ENCODE measurements around the gene SEC61A2.

SEC61A2 gene

DNA sequence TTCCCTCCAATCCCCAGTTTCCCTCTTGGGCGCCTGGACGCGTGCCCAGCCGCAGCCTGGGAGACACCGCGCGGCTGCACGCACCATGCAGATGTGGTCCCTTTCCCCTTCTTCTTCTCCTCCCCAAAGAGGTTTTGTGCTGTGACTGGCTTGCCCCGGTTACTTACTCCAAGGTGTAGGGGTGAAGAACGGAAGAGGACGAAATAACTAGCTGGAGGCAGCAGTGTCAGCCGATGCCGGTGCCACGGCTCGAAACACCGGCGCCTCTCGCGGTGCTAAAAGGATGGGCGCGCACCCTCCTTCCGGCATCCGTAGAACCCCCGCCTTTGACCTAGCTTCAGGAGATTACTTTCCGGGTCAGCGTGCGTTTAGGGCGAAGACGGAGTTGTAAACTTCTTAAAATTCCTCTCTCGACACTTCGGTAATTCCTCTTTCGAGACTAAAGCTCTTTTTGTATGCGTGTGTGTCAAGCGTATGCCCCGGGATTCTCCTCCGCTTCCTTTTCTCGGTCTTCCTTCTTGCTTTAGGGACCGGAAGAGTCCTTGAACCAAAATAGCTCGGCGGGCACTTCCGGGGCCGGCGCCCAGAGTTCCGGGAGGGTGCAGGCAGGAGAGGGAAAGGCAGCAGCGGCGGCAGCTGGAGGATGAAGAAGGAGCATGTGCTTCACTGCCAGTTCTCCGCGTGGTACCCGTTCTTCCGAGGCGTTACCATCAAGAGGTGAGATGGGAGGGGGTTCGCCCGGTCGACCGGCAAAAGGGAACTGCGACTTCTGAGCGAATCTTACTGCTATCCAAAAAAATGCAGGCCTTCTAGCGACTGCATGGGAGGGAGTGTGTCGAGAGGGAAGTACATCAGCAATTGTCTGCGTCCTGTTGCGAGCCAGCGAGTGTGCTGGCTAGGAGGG, 66.4 kb downstream of the SEC61A2 start, which contains the start of the genes CDC123 and NUDT5:
CDC123 (plus strand) TSS at position 586 of the 904 bp plus-strand sequence; CDS start at position 644, 58 bp downstream.
NUDT5 (minus strand) TSS at position 289 of the 904 bp plus-strand sequence. CDS start 9,600 bp downstream, outside the sequence.
- in situ Hi-C loops (cut with MboI; ENCODE audit: low sequenced_read_pairs) = no loop called here

DNA sequence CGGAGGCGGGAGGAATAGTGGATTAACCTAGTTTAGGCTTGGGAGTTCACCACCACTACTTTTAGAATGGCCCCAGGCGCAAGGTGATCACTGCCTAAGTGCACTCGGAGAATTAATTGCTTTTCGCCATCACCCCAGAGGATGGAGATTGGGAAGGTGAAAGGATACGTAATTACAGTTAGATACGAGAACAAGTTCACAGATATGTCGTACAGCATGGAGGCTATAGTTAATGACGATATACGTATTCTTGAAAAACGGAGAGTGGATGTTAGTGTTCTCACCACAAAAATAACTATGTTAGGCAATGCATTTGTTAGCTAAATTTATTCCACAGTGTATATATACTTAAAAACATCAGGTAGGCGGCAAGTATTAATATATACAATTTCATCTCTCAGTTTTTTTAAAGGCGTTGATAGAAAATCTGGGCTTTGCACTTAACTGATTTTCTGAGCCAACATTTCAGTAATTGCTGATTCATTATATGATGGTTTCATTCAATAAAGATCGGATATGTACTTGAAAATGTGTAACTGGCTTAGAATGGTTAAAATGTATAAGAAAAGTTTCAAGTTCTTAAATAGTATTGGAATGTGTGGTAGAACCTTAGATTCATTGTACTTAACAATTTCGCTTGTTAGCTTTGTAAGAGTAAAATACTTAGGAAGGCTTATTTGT, 67.2 kb downstream of the SEC61A2 start:
- in situ Hi-C loops (cut with MboI; ENCODE audit: low sequenced_read_pairs) = no loop called here

DNA sequence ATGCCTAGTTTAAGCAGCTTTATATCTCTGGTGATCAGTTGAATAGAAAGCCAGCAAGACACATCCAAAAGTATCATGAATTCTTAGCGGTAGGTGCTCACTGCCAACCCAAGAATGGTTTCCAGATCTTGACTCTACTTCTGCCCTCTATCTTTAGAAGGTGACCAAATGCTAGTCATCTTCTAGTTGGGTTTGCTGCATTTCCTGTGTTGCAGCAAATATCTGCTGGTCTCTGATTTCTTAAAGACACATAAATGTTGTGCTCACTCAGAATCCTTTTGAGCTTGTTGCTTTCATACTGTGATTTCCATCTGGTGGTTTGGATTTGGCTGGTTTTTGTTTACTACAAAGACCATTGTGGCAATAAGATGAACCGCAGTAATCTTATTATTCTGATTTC, 68.7 kb downstream of the SEC61A2 start:
- in situ Hi-C loops (cut with MboI; ENCODE audit: low sequenced_read_pairs) = no loop called here

DNA sequence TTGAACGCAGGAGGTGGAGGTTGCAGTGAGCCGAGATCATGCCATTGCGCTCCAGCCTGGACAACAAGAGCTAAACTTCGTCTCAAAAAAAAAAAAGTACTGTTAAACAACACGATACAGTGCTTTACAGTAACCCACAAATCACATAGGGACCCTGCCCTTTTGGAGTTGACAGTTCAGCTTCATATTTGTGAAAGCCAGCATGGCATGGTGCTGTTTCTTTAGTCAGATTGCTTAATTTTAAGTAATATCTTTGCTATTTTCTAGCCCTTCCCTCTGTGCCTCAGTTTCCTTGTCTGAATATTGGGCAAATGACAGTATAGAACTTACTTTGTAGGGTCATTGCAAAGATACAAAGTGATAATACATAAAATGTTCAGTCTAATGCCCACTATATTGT, 71.4 kb downstream of the SEC61A2 start:
- in situ Hi-C loops (cut with MboI; ENCODE audit: low sequenced_read_pairs) = no loop called here

DNA sequence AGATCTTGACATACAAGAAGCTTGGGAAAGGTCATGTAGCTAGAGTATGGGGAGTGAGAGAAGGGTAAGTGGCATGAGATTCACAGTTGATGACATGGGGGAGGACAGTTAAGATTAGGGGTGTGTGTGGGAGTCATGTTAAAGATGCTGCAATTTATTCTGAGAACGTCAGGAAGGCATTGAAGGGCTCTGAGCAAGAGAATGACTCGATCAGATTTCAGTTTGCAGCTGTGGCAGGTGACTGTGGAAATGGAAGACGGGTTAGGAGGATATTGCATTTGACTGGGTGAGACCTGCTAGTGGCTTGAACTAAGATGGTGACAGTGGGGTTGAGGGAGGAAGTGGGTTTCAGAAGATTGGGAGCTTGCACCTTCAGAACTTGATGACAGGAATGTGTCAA, 72.1 kb downstream of the SEC61A2 start:
- in situ Hi-C loops (cut with MboI; ENCODE audit: low sequenced_read_pairs) = no loop called here

DNA sequence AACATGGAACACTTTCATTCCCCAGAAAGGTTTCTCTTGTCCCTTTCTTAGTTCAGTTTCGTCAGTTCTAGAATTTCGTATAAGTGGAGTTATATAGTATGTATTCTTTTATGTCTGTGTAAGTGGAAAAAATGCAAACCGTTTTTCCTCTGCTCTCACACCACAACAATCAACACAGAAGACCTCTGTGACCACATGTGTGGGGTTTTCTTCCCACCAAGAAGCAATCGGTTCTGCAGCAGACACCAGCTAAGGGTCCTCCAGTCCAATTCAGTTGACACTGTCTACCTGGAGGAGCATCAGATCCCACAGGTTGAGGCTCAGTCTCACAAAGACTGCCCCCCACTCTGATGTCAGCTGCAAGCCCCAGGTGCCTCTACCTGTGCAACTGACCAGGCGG, 72.7 kb downstream of the SEC61A2 start:
- in situ Hi-C loops (cut with MboI; ENCODE audit: low sequenced_read_pairs) = no loop called here

DNA sequence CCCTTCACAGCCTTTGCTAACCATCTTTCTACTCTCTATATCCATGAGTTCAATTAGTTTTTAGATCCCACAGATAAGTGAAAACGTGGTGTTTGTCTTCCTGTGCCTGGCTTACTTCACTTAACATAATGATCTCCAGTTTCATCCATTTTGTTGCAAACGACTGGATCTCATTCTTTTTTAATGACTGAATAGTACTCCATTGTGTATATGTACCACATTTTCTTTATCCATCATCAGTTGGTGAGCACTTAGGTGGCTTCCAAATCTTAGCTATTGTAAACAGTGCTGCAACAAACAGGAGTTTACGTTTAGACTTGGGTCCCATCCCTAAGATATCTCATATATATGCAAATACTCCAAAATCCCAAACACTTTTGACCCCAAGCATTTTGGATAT, 75.6 kb downstream of the SEC61A2 start:
- in situ Hi-C loops (cut with MboI; ENCODE audit: low sequenced_read_pairs) = no loop called here

DNA sequence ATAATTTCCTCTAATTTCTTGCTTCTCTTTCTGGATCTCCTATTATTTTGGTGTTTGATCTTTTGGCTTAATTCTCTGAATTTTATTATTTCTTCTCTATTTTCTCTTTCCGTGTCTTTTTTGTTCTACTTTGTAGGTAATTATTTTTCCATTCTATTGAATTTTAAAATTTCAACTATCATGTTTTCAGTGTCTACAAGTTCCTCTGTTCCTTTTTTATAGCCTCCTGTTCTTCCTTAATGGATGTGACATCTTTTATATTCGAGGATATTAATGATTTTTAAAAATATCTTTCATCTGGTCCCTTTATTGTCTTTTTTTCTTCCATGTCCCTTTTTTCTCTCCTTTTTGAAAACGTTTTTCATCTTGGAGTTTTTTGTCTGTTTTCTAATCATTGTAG, 77.6 kb downstream of the SEC61A2 start:
- in situ Hi-C loops (cut with MboI; ENCODE audit: low sequenced_read_pairs) = no loop called here

DNA sequence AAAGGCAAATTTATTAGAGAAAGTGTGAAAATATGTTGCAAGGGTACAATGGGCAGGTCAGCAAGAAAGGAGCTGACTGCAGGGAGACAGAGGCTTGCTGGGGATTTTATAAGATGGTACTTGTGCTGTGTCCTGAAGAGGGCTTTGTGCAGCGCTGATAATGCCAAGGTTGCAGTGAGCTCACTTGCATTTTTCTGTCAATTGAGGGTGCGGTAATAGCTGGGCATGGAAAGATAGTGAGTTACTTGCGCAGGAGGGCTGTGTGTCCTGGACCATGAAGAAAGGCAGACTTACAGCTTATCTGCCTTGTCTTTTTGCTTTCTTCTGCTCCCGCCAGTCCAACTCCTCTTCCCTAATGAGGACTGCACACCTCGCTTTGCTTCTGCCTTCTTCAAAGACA, 79.0 kb downstream of the SEC61A2 start:
- in situ Hi-C loops (cut with MboI; ENCODE audit: low sequenced_read_pairs) = no loop called here

DNA sequence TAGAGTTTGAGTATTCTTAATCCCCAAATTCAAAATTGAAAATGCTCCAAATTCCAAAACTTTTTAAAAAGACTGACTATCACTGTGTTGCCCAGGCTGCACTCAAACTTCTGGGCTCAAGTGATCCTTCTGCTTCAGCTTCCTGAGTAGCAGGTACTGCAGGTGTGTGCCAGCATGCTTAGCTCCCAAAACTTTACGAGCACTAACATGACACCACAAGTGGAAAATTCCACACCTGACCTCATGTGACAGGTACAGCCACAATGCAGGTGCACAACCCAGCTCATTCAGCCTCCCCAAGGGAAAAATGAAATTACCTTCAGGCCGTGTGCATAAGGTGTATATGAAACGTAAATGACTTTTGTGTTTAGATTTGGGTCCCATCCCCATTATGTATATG, 83.0 kb downstream of the SEC61A2 start:
- in situ Hi-C loops (cut with MboI; ENCODE audit: low sequenced_read_pairs) = no loop called here

DNA sequence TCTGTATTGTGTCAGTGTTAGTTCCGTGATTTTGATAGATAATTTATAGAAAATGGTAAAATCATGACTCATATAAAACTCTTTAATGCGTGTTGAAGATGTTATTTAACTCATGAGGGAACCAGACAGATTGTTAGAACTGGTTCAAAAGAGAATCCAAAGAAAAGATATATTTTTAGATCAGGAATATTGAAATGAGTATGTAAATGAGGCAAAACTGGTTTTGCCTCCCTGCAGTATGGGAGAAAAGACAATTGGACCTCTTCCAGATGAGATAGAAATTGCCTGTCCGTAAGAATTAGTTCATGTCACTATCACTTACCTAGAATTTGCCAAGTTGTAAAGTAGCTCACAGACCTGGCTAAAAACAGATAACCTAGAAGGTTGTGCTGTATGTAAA, 84.1 kb downstream of the SEC61A2 start:
- in situ Hi-C loops (cut with MboI; ENCODE audit: low sequenced_read_pairs) = no loop called here

DNA sequence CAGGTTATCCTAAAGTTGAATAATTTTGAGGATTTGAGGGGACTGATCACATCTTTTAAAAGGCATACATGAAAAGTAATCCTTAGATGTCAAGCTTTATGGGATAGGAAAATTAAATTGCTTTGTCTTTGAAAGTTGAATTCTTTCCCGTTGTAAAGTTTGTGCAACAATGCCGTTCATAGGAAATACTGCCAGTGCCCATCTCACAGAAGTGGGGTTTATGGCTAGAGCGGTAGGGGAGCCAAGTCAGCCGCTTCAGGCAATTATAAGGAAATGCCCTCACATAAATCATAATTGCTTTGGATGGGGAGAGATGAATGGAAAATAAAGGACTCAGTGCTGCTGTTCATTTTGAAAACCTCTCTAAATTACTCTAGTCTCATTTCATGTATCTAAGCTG, 84.6 kb downstream of the SEC61A2 start:
- in situ Hi-C loops (cut with MboI; ENCODE audit: low sequenced_read_pairs) = no loop called here

DNA sequence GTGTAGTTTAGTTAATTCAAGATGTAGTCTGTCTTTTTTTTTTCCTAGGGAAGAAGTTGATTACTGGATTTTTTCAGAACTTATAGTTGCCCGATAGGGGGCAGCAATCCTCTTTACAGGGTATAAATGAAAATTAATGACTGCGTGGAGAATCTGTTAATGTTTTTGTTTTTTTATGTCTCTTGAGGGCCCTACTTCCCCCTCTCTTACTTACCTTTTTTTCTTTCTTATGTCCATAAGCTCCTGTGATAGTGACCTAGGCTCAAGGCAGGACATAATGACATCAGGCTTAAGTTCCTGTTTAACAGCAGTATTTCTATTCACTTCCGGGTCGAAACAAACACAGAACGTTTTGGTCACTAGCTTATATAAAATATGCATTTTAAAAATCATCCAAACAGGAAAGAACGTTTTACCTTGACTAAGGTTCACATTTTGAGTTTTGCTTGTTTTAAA, 85.3 kb downstream of the SEC61A2 start:
- in situ Hi-C loops (cut with MboI; ENCODE audit: low sequenced_read_pairs) = no loop called here
